ENCODE results near the gene PLXNC1. TPM values are rescaled to one million over a fixed set of nuclear protein-coding genes. Genes with fewer than 3 reads are reported as not detected.

The PLXNC1 gene
- polyA plus RNA-seq, 1 of the 3 experiments (the other 2 are of a cell fraction), result 0.23 TPM

GRCh38 chr12:94175763-94176668 lies 27.6 kb downstream of the PLXNC1 start:
- Histone ChIP-seq H3K36me3 (replicated peaks in 1 of 2; ENCODE audit: control insufficient read depth in 1 of 2, insufficient read depth in 2 of 2, low read length in 1 of 2) (no peaks in the 10 kb centered on the region), H3K9me2 (no peaks in the 10 kb centered on the region), H3K9me3 (no peaks in the 10 kb centered on the region), H3K79me2 (ENCODE audit: insufficient read depth) (no peaks in the 10 kb centered on the region), H3F3A (replicated peaks; ENCODE audit: insufficient read depth) (no peaks in the 10 kb centered on the region), H2AFZ (ENCODE audit: low read depth) (no peak overlapping the region), H3K4me3 (ENCODE audit: low read depth in 2 of 2, low read length in 1 of 2) (no peak overlapping the region), H4K20me1 (ENCODE audit: insufficient read depth) (no peaks in the 10 kb centered on the region), H3K27me3 (ENCODE audit: insufficient read depth) (no peaks in the 10 kb centered on the region), H3K4me1 (ENCODE audit: control insufficient read depth in 1 of 2, insufficient read depth in 2 of 2, low read depth in 1 of 2, low read length in 1 of 2) (no peaks in the 10 kb centered on the region), H3K4me2 (no peak overlapping the region), H3K27ac (ENCODE audit: low read depth in 2 of 2, low read length in 1 of 2) (no peak overlapping the region), H3K9ac (no peak overlapping the region)
- ChIA-PET POLR2A (no interaction called here), CTCF (no interaction called here)
- 23% methylated on average over 10 of the region's 10 CpGs for WGBS (ENCODE audit: low lambda C conversion rate)
- DNase-seq, result no peak
- TF ChIP-seq EP300 (IDR thresholded peaks at IDR 0.05; ENCODE audit: borderline replicate concordance in 1 of 2, low read depth in 1 of 2, low read length in 1 of 2) (no peak), JUND (IDR thresholded peaks at IDR 0.05) (no peak), FOXM1 (IDR thresholded peaks at IDR 0.05; ENCODE audit: low read depth) (no peak), SMC3 (IDR thresholded peaks at IDR 0.05; ENCODE audit: low read depth, low read length) (no peak)

GRCh38 chr12:94178054-94178453 lies 29.7 kb downstream of the PLXNC1 start:
- POLR2A ChIA-PET, result no interaction called here
- Histone ChIP-seq H2AFZ (ENCODE audit: low read depth) (no peak overlapping the region), H3K9me3 (no peaks in the 10 kb centered on the region), H3K36me3 (replicated peaks in 1 of 2; ENCODE audit: control insufficient read depth in 1 of 2, insufficient read depth in 2 of 2, low read length in 1 of 2) (no peaks in the 10 kb centered on the region), H3K4me2 (no peak overlapping the region), H3K4me1 (ENCODE audit: control insufficient read depth in 1 of 2, insufficient read depth in 2 of 2, low read depth in 1 of 2, low read length in 1 of 2) (no peaks in the 10 kb centered on the region), H4K20me1 (ENCODE audit: insufficient read depth) (no peaks in the 10 kb centered on the region), H3K9ac (no peak overlapping the region), H3K79me2 (ENCODE audit: insufficient read depth) (no peaks in the 10 kb centered on the region), H3K4me3 (ENCODE audit: low read depth in 2 of 2, low read length in 1 of 2) (no peak overlapping the region), H3K9me2 (no peaks in the 10 kb centered on the region), H3K27me3 (ENCODE audit: insufficient read depth) (no peaks in the 10 kb centered on the region), H3F3A (replicated peaks; ENCODE audit: insufficient read depth) (no peaks in the 10 kb centered on the region), H3K27ac (ENCODE audit: low read depth in 2 of 2, low read length in 1 of 2) (no peak overlapping the region)
- CTCF ChIA-PET, result interaction anchor here (1.2 to 1.8 kb wide), 2 partner anchors 9 to 26 kb away, joined by 3 to 5 read pairs; no protein-coding TSS in a partner anchor
- no peak for DNase-seq
- no peak for TF ChIP-seq FOSL2 (IDR thresholded peaks at IDR 0.05; ENCODE audit: borderline replicate concordance, low read depth)
- TF ChIP-seq SIN3A (IDR thresholded peaks at IDR 0.05; ENCODE audit: borderline replicate concordance, low read depth, low read length), result no peak
- TF ChIP-seq SMC3 (IDR thresholded peaks at IDR 0.05; ENCODE audit: low read depth, low read length), result no peak
- no peak for TF ChIP-seq MEF2A (IDR thresholded peaks at IDR 0.05; ENCODE audit: borderline replicate concordance, low read depth)
- no peak for TF ChIP-seq IRF3 (IDR thresholded peaks at IDR 0.05; ENCODE audit: low read depth, low read length)
- TF ChIP-seq GABPA (IDR thresholded peaks at IDR 0.05; ENCODE audit: low read depth), result no peak
- no peak for TF ChIP-seq RFX5 (IDR thresholded peaks at IDR 0.05; ENCODE audit: low read length)

- CTCF ChIA-PET, result interaction anchor here (1.2 to 1.8 kb wide), 2 partner anchors 8 to 27 kb away, joined by 3 to 5 read pairs; no protein-coding TSS in a partner anchor
- H3K9me2 ChIP-seq, result no peaks in the 10 kb centered on the region
- H3K36me3 ChIP-seq (replicated peaks in 1 of 2; ENCODE audit: control insufficient read depth in 1 of 2, insufficient read depth in 2 of 2, low read length in 1 of 2), result no peaks in the 10 kb centered on the region
- H3K9me3 ChIP-seq, result no peaks in the 10 kb centered on the region
- POLR2A ChIA-PET, result no interaction called here
- H3K9ac ChIP-seq, result no peak overlapping the region
- H3K27ac ChIP-seq (ENCODE audit: low read depth in 2 of 2, low read length in 1 of 2), result no peak overlapping the region
- no peaks in the 10 kb centered on the region for H3K4me1 ChIP-seq (ENCODE audit: control insufficient read depth in 1 of 2, insufficient read depth in 2 of 2, low read depth in 1 of 2, low read length in 1 of 2)
- H3K4me2 ChIP-seq, result no peak overlapping the region
- H3K4me3 ChIP-seq (ENCODE audit: low read depth in 2 of 2, low read length in 1 of 2), result no peak overlapping the region
- H3F3A ChIP-seq (replicated peaks; ENCODE audit: insufficient read depth), result no peaks in the 10 kb centered on the region
- H3K79me2 ChIP-seq (ENCODE audit: insufficient read depth), result no peaks in the 10 kb centered on the region
- H4K20me1 ChIP-seq (ENCODE audit: insufficient read depth), result no peaks in the 10 kb centered on the region
- DNase-seq, result no peak
- WGBS (ENCODE audit: low lambda C conversion rate), result 84% methylated on average over 3 of the region's 3 CpGs
- H3K27me3 ChIP-seq (ENCODE audit: insufficient read depth), result no peaks in the 10 kb centered on the region
- H2AFZ ChIP-seq (ENCODE audit: low read depth), result no peak overlapping the region
- no peak for TF ChIP-seq TCF12 (IDR thresholded peaks at IDR 0.05)
- no peak for TF ChIP-seq PBX3 (IDR thresholded peaks at IDR 0.05)
- TF ChIP-seq MXI1 (IDR thresholded peaks at IDR 0.05; ENCODE audit: low read depth, low read length), result no peak
- TF ChIP-seq USF2 (IDR thresholded peaks at IDR 0.05; ENCODE audit: borderline replicate concordance, low read depth, low read length), result no peak
- TF ChIP-seq TEAD4 (IDR thresholded peaks at IDR 0.05; ENCODE audit: borderline replicate concordance, insufficient read depth), result no peak
- TF ChIP-seq GATA2 (CRISPR knock-in tag; IDR thresholded peaks at IDR 0.05), result no peak
- TF ChIP-seq ZBTB33 (IDR thresholded peaks at IDR 0.05; ENCODE audit: borderline replicate concordance, low read depth), result no peak
Measured at GRCh38 chr12:94178882-94179281, 30.5 kb downstream of the PLXNC1 start.

Data from SK-N-SH (cell line).